ENCODE data around the gene IRAG1. TPM values are rescaled to one million over a fixed set of nuclear protein-coding genes. Genes with fewer than 3 reads are reported as not detected.
"Not testable (repeated sequence)": the region's sequence is repeated elsewhere in the genome, so short reads cannot be mapped to it uniquely, and the experiment has no call there.

Gene IRAG1
- total RNA-seq, 2 experiments from 2014 or later, result not detected

DNA sequence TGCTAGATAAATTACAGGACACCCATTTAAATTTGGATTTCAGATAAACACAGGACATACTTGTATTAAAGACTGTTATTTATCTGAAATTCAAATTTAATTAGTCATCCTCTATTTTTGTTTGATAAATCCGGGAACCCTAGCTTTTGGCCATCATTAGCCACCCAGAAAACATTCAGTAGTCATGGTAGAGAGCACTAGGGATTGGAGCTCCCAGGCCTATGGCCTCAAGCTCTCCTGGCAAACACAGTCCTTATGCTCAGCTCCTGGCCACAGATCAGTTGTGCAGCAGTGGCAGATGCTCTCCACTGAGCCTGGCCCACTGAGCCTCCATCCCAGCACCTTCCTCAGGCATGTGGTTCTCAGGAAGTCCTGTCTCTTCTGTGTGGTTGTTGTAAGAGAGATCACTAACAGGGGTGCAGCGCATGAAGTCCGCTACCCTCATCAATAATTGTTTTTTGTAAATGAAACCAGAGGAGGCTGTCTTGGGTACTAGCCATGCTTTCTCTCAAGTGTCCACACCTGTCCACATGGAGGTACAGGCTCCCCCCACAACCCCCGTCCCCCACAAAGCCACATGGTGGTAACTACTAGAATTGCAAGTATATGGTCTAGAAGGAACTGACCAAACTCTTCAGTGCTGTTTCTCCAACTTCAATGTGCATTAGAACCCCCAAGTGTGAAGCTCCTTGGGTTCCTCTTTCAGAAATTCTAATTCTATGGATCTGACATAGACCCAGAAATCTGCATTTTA lies 1.1 kb upstream of the IRAG1 start:
- no peak for DNase-seq
- Mint-ChIP-seq H3K27ac (no peak overlapping the region), H3K27me3 (peaks cover 25% of the 10 kb centered on the region), H3K4me1 (peaks cover 3% of the 10 kb centered on the region), H3K9me3 (no peaks in the 10 kb centered on the region), H3K4me3 (no peak overlapping the region), H3K36me3 (no peaks in the 10 kb centered on the region)
- no peak for ATAC-seq (ENCODE audit: low read depth)
- POLR2A ChIA-PET, result interaction anchor here (0.7 kb wide), 1 partner anchor 15 kb away, joined by 3 read pairs; no protein-coding TSS in a partner anchor

DNA sequence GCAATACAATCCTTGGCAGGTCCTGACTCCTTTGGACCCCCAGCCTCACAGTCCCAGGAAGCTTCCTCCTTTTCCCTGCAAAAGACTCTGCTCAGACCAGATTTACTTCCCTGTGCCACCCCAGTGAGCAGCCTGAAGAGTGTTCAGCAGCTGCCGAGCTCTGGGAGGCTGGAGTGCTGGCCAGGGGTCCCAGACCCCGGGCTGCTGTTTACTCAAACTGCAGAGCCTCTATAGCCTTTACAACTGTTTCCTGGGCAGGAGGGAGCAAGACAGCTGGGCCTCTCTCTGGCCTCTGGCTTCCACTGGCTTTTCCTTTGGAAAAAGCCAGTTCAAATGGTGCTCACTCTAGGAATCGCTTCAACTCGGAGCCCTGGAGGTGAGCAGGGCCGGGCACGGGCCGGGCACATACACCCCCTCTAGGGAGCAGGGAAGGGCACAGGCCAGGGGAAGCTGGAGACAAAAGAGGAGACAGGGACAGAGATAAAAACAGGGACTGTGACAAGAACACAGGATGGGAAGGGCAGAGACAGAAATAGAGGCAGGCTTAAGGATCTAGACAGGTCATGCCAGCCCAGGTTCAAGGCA lies 932 bp downstream of the IRAG1 start:
- no peak overlapping the region for H3K27ac Mint-ChIP-seq
- POLR2A ChIA-PET, result no interaction called here

GRCh38 chr11:10688401-10688800 lies 5.2 kb downstream of the IRAG1 start:
- Mint-ChIP-seq H3K36me3 (no peaks in the 10 kb centered on the region), H3K4me3 (no peak overlapping the region), H3K9me3 (no peaks in the 10 kb centered on the region), H3K4me1 (peaks cover 3% of the 10 kb centered on the region), H3K27me3 (peaks cover 27% of the 10 kb centered on the region), H3K27ac (no peak overlapping the region)
- ATAC-seq (ENCODE audit: low read depth) (no peak), DNase-seq (no peak)
- POLR2A ChIA-PET, result no interaction called here

More for the DNA sequence above, 932 bp downstream of the IRAG1 start:
- H3K27me3 Mint-ChIP-seq, result peaks cover 20% of the 10 kb centered on the region
- DNase-seq, result no peak
- no peak for ATAC-seq (ENCODE audit: low read depth)
- no peaks in the 10 kb centered on the region for H3K9me3 Mint-ChIP-seq
- no peak overlapping the region for H3K4me3 Mint-ChIP-seq
- no peaks in the 10 kb centered on the region for H3K36me3 Mint-ChIP-seq
- peaks cover 3% of the 10 kb centered on the region for H3K4me1 Mint-ChIP-seq

DNA sequence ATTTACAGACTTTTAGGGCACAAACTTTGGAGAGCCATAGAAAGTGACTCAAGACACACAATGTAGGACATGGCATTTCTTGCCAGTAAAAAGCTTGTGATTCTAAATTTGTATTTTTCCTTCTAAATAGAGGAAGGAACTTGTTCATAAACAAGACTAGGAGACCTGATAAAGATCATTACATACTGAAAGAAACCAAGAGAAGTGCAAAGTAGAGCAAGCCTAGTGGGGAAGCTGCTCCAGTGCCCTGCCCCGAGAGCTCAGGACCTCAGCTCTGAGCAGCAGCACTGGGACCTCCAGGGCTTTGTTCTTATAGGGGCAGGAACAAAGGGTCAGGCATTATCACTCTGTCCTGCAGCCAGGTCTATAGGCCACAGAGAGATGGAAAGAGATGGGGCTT lies 7.2 kb downstream of the IRAG1 start:
- no peaks in the 10 kb centered on the region for H3K4me1 Mint-ChIP-seq
- H3K4me3 Mint-ChIP-seq, result no peak overlapping the region
- H3K36me3 Mint-ChIP-seq, result no peaks in the 10 kb centered on the region
- no peak for ATAC-seq (ENCODE audit: low read depth)
- DNase-seq, result no peak
- no peak overlapping the region for H3K27ac Mint-ChIP-seq
- H3K9me3 Mint-ChIP-seq, result no peaks in the 10 kb centered on the region
- H3K27me3 Mint-ChIP-seq, result peaks cover 22% of the 10 kb centered on the region
- POLR2A ChIA-PET, result no interaction called here

- POLR2A ChIA-PET, result no interaction called here
- no peaks in the 10 kb centered on the region for H3K9me3 Mint-ChIP-seq
- ATAC-seq (ENCODE audit: low read depth), result no peak
Measured at GRCh38 chr11:10683429-10683828, 10.1 kb downstream of the IRAG1 start.

DNA sequence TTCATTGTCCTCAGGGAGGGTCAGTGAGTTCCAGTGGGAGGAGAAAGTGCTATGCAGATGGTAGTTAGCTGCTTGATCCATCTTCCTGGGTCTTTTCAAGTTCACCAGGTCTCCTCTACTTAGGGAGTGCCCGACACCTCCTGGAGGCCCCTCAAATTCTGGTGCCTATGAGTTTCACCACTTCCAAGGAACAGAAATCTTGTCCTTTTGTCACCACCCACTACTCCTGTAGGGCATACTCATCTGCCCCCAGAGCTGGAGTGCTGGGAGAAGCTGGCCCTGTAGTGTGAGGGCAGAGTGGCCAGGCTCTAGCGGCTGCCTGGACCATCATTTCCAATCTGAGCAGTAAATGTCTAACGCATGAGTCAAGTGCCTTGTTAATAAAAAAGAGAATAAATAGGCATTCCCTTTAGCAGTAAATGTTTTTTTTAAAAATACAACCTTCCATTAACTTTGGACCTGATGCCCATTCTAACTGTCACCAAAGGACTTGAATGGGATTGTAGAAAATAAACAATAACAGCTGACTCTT lies 12.5 kb downstream of the IRAG1 start:
- Mint-ChIP-seq H3K4me1 (no peaks in the 10 kb centered on the region), H3K27ac (no peak overlapping the region), H3K36me3 (no peaks in the 10 kb centered on the region), H3K27me3 (peaks cover 24% of the 10 kb centered on the region), H3K4me3 (no peak overlapping the region), H3K9me3 (no peaks in the 10 kb centered on the region)
- ATAC-seq (ENCODE audit: low read depth) (no peak), DNase-seq (no peak)
- POLR2A ChIA-PET, result no interaction called here

More at GRCh38 chr11:10683429-10683828, 10.1 kb downstream of the IRAG1 start:
- H3K4me1 Mint-ChIP-seq, result no peaks in the 10 kb centered on the region
- no peak for DNase-seq
- H3K27me3 Mint-ChIP-seq, result peaks cover 25% of the 10 kb centered on the region
- H3K36me3 Mint-ChIP-seq, result no peaks in the 10 kb centered on the region
- H3K4me3 Mint-ChIP-seq, result no peak overlapping the region
- H3K27ac Mint-ChIP-seq, result no peak overlapping the region

- H3K36me3 Mint-ChIP-seq; ATAC-seq (ENCODE audit: low read depth); H3K27ac Mint-ChIP-seq; POLR2A ChIA-PET; H3K4me3 Mint-ChIP-seq; DNase-seq; H3K4me1 Mint-ChIP-seq; H3K9me3 Mint-ChIP-seq: not testable (repeated sequence)
- peaks cover 27% of the 10 kb centered on the region for H3K27me3 Mint-ChIP-seq
Measured at GRCh38 chr11:10680279-10680678, 13.3 kb downstream of the IRAG1 start.

DNA sequence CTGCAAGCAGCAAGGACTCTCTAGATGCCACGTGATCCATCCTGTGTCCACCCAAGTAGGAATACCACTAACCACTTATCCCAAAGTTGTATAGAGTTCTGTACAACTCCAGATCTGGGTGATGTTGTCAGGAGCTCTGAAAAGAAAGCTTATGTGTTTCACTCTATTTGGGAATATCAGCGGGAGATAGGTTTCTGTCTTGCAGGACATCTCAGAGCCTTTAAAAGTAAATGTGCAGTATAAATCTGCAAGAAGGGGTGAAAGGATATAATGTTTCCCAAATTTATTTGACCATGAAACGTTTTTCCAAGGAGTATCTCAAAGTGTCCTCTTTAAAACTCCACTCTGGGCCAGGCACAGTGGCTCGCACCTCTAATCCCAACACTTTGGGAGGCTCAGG lies 13.9 kb downstream of the IRAG1 start:
- peaks cover 2% of the 10 kb centered on the region for H3K4me1 Mint-ChIP-seq
- POLR2A ChIA-PET, result interaction anchor here (0.5 kb wide), 1 partner anchor 15 kb away, joined by 3 read pairs; no protein-coding TSS in a partner anchor

GRCh38 chr11:10678101-10678500 lies 15.5 kb downstream of the IRAG1 start:
- peaks cover 46% of the 10 kb centered on the region for H3K27me3 Mint-ChIP-seq
- H3K9me3 Mint-ChIP-seq, result no peaks in the 10 kb centered on the region
- ATAC-seq (ENCODE audit: low read depth) (no peak), DNase-seq (no peak)
- H3K27ac Mint-ChIP-seq, result no peak overlapping the region
- H3K4me3 Mint-ChIP-seq, result no peak overlapping the region
- H3K36me3 Mint-ChIP-seq, result no peaks in the 10 kb centered on the region
- H3K4me1 Mint-ChIP-seq, result peaks cover 2% of the 10 kb centered on the region
- POLR2A ChIA-PET, result no interaction called here

More for the DNA sequence above, 13.9 kb downstream of the IRAG1 start:
- Mint-ChIP-seq H3K4me3 (no peak overlapping the region), H3K27me3 (peaks cover 32% of the 10 kb centered on the region), H3K36me3 (no peaks in the 10 kb centered on the region), H3K27ac (no peak overlapping the region), H3K9me3 (no peaks in the 10 kb centered on the region)
- ATAC-seq (ENCODE audit: low read depth) (no peak), DNase-seq (no peak)

GRCh38 chr11:10676919-10677318 lies 16.6 kb downstream of the IRAG1 start:
- Mint-ChIP-seq H3K27ac (no peak overlapping the region), H3K4me3 (no peak overlapping the region), H3K9me3 (no peaks in the 10 kb centered on the region), H3K36me3 (no peaks in the 10 kb centered on the region), H3K4me1 (peaks cover 2% of the 10 kb centered on the region), H3K27me3 (peaks cover 50% of the 10 kb centered on the region)
- ATAC-seq (ENCODE audit: low read depth), result no peak
- POLR2A ChIA-PET, result no interaction called here
- no peak for DNase-seq

- ATAC-seq (ENCODE audit: low read depth), result no peak
- H3K36me3 Mint-ChIP-seq, result no peaks in the 10 kb centered on the region
- DNase-seq, result no peak
- H3K27me3 Mint-ChIP-seq, result peaks cover 61% of the 10 kb centered on the region
- POLR2A ChIA-PET, result no interaction called here
- H3K4me1 Mint-ChIP-seq, result peaks cover 2% of the 10 kb centered on the region
- no peaks in the 10 kb centered on the region for H3K9me3 Mint-ChIP-seq
- no peak overlapping the region for H3K4me3 Mint-ChIP-seq
- no peak overlapping the region for H3K27ac Mint-ChIP-seq
Measured at GRCh38 chr11:10674911-10675440, 18.6 kb downstream of the IRAG1 start.

DNA sequence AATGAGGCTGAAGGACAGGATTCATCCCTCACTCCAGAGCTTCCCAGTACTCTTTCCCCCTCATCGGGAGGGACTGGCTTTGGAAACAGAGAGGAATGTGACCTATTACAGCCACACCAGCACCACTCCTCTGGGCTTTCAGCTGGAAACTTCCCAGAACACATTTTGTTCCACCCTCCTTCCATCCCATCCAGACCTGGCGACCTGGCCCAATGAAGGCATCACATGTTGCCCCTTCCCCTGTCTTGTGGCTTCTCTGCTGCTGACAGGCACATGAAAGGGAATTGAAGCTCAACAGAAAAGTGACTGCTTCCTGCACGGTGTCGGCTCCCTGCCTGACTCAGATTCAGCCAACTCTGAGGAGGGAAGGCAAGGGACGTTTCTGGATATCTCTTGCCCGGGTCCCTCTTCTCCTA lies 19.1 kb downstream of the IRAG1 start:
- Mint-ChIP-seq H3K36me3 (no peaks in the 10 kb centered on the region), H3K9me3 (no peaks in the 10 kb centered on the region), H3K27me3 (peaks cover 64% of the 10 kb centered on the region), H3K4me1 (peaks cover 2% of the 10 kb centered on the region), H3K4me3 (no peak overlapping the region), H3K27ac (no peak overlapping the region)
- DNase-seq (no peak), ATAC-seq (ENCODE audit: low read depth) (no peak)
- POLR2A ChIA-PET, result no interaction called here

GRCh38 chr11:10673501-10674062 lies 20.0 kb downstream of the IRAG1 start:
- Mint-ChIP-seq H3K9me3 (no peaks in the 10 kb centered on the region), H3K4me1 (peaks cover 2% of the 10 kb centered on the region), H3K27ac (no peak overlapping the region), H3K36me3 (no peaks in the 10 kb centered on the region), H3K27me3 (peaks cover 64% of the 10 kb centered on the region), H3K4me3 (no peak overlapping the region)
- no peak for DNase-seq
- ATAC-seq (ENCODE audit: low read depth), result no peak
- POLR2A ChIA-PET, result no interaction called here

Data from activated naive CD8-positive, alpha-beta T cell treated with anti-CD3 and anti-CD28 coated beads, Interleukin-2, amount 10 ng/mL, durations not matched to agents 7 days and 5 days (primary cell).